Measurements from ENCODE around the gene LONP1.
"Not testable (repeated sequence)": the region's sequence is repeated elsewhere in the genome, so short reads cannot be mapped to it uniquely, and the experiment has no call there.

LONP1 gene, protein sequence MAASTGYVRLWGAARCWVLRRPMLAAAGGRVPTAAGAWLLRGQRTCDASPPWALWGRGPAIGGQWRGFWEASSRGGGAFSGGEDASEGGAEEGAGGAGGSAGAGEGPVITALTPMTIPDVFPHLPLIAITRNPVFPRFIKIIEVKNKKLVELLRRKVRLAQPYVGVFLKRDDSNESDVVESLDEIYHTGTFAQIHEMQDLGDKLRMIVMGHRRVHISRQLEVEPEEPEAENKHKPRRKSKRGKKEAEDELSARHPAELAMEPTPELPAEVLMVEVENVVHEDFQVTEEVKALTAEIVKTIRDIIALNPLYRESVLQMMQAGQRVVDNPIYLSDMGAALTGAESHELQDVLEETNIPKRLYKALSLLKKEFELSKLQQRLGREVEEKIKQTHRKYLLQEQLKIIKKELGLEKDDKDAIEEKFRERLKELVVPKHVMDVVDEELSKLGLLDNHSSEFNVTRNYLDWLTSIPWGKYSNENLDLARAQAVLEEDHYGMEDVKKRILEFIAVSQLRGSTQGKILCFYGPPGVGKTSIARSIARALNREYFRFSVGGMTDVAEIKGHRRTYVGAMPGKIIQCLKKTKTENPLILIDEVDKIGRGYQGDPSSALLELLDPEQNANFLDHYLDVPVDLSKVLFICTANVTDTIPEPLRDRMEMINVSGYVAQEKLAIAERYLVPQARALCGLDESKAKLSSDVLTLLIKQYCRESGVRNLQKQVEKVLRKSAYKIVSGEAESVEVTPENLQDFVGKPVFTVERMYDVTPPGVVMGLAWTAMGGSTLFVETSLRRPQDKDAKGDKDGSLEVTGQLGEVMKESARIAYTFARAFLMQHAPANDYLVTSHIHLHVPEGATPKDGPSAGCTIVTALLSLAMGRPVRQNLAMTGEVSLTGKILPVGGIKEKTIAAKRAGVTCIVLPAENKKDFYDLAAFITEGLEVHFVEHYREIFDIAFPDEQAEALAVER
- long read RNA-seq, donor 1, partial matches to known transcripts, result 0 of 4 reads
- long read RNA-seq, donor 1, other reads (novel, unspliced or antisense), result 0 of 4 reads
- long read RNA-seq, donor 2, transcript LONP1-201 (18 exons, 3,236 nt), result major isoform, 6 of 11 reads
- long read RNA-seq, donor 2, partial matches to known transcripts, result 5 of 11 reads
- long read RNA-seq, donor 2, other reads (novel, unspliced or antisense), result 0 of 11 reads
- long read RNA-seq, donor 3, result 0 reads
- long read RNA-seq, donor 4, partial matches to known transcripts, result 0 of 3 reads
- long read RNA-seq, donor 4, other reads (novel, unspliced or antisense), result 0 of 3 reads
- long read RNA-seq, donor 5, transcript LONP1-201 (18 exons, 3,236 nt), result major isoform, 5 of 5 reads
- long read RNA-seq, donor 5, partial matches to known transcripts, result 0 of 5 reads
- long read RNA-seq, donor 5, other reads (novel, unspliced or antisense), result 0 of 5 reads
- long read RNA-seq, donor 6, transcript LONP1-201 (18 exons, 3,236 nt), result major isoform, 5 of 17 reads
- long read RNA-seq, donor 6, partial matches to known transcripts, result 12 of 17 reads
- long read RNA-seq, donor 6, other reads (novel, unspliced or antisense), result 0 of 17 reads
- long read RNA-seq, donor 7, result 0 reads
- long read RNA-seq, donor 8, partial matches to known transcripts, result 0 of 2 reads
- long read RNA-seq, donor 8, other reads (novel, unspliced or antisense), result 0 of 2 reads

DNA sequence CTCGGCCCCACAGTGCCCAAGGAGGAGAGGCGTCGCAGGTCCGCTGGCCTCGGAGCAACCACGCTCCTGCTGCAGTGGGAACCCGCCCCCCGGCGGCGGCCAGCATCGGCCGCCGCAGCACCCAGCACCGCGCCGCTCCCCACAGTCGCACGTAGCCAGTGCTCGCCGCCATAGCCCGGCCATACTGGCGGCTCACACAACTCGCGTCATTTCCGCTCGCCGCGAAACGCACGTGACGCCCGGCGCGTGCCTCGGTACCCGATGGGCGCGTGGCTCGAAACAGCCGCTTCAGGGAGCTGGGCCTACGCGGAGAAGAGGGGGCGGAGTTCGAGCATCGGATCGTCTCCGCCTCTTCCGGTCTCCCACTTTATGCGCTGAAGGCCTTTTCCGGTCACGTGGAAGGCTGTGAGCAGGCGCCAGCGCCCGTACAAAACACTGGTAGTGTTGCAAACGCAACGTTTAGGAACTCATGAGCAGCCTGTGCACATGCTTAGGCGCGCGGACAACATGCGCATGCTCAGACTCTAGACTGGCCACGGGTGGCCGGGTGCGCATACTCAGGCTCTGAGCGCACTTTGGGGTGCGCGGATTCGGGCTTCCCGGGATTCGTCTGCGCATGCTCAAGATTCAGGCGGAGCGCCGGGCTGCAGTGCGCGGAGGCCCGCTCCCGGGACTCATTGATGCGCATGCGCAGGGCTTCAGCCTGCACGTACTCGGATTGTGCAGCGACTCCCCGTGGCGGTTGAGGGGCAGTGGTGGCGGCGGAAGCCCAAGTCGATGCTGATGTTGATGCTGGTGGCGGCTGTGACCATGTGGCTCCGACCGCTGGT, at the start of gene LONP1, which contains the start of gene CATSPERD:
LONP1 (minus strand) TSS at position 186 of the 830 bp plus-strand sequence; CDS start at position 172, 14 bp downstream.
CATSPERD (plus strand) TSS at position 677 of the 830 bp plus-strand sequence; CDS start at position 778, 101 bp downstream.
- peak; percentile 100 for DNase-seq

DNA sequence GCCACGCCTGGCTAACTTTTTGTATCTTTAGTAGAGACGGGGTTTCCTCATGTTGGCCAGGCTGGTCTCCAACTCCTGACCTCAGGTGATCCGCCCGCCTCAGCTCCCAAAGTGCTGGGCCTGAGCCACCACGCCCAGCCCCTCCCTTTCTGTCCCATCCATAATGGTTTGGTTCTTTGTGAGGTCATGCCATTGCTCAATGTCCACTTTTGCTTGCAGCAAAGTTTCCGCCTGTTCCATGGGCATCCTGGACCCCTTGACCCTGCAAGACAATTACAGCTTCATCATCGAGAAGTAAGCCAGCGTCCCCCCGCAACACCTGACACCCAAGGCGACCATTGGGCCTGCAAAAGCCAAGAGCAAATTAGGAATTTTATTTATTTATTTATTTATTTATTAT, 48.0 kb upstream of the LONP1 start:
- DNase-seq, result no peak

DNA sequence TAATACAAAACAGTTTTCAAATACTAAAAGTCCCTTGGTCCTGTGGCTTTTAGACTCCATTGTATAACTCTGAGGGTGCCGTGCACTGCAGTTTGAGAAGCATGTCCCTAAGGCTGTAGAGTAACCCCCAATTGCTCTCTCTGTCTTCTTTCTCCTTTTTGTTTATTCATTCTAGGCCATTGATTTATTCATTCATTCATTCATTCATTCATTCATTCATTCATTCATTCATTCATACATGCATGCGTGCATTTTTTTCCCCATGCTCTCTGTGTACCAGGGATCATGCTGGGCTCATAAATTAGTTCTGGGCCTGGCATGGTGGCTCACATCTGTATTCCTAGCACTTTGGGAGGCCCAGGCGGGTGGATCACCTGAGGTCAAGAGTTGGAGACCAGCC, 45.3 kb upstream of the LONP1 start:
- no peak for DNase-seq

DNA sequence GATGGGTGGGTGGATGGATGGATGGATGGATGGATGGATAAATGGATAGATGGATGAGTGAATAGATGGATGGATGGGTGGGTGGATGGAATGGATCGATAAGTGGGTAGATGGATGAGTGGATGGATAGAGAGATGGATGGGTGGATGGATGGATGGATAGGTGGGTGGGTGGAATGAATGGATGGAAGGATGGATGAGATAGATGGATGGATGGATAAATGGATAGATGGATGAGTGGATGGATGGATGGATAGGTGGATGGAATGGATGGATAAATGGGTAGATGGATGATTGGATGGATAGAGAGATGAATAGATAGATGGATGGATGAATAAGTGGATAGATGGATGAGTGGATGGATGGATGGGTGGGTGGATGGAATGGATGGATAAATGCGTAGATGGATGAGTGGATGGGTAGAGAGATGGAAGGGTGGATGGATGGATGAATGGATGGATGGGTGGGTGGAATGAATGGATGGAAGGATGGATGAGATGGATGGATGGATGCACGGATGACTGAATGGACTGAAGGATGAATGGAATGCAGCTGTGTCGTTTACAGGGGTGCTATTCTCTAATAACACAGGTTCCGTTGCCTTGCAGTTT, 42.8 kb upstream of the LONP1 start:
- no peak for DNase-seq

DNA sequence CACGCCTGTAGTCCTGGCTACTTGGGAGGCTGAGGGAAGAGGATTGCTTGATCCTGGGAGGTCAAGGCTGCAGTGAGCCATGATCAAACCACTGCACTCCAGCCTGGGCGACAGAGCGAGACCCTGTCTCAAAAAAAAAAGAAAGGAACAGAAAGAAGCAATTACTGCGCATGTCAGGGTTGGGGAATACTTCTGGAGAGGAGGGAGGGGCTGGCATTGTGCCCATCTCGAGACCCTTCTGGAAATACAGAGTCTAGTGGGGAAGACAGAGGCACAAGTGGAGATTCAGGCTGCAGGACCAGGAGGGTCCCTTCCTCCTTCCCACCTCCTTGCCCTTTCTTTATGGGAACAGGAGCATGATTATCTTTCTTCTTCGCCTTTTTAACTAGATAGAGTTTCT, 33.8 kb upstream of the LONP1 start:
- no peak for DNase-seq

DNA sequence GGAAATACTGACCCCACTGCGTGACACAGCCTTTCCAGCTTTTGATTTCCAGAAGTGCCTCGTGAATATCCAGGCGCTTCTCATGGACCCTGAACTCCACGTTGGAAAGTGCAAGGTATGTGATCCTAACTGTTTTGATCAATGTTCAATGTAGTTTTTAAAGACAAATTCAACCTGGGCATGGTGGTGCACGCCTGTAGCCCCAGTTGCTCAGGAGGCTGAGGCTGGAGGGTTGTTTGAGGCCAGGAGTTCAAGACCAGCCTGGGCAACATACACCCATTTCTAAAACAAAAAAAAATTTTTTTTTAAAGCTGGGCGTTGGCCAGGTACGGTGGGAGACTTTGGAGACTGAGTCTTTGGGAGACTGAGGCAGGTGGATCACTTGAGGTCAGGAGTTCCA, 31.8 kb upstream of the LONP1 start:
- DNase-seq, result no peak

DNA sequence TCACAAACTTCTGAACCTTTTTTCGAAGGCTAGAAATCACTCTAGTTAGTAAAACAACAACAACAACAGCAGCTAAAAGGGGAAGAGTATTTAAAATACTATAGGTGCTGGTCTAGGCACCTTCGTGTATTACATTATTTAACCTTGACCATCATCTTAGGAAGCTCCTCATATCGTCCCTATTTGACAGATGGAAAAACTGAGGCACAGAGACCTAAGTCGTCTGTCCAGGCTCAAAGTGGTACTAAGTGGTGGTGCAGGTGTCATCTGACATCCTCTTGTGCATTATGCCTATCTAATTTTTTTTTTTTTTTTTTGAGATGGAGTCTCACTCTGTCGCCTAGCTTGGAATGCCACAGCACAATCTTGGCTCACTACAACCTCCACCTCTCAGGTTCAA, 29.6 kb upstream of the LONP1 start:
- DNase-seq, result no peak

DNA sequence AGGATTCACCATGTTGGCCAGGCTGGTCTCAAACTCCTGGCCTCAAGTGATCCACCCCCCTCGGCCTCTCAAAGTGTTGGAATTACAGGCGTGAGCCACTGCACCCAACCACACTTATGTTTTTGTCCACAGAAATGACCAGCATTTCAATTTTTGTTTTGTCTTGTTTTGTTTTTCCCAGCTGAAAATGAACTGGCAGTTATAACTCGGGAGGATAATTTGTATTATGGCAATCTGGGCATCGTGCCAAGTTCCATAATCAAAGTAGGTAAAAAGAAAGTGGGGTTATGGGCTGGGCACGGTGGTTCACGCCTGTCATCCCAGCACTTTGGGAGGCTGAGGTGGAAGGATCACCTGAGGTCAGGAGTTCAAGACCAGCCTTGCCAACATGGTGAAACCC, 29.0 kb upstream of the LONP1 start:
- not testable (repeated sequence) for DNase-seq

DNA sequence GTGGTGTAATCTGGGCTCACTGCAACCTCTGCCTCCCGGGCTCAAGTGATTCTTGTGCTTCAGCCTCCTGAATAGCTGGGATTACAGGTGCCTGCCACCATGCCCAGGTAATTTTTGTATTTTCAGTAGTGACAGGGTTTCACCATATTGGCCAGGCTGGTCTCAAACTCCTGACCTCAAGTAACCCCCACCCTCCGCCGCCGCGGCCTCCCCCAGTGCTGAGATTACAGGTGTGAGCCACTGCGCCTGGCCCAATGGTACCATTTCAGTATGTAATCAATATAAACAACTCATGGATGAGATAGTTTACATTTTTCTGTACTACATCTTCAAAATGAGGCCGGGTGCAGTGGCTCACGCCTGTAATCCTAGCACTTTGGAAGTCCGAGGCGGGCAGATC, 25.1 kb upstream of the LONP1 start:
- DNase-seq, result not testable (repeated sequence)

DNA sequence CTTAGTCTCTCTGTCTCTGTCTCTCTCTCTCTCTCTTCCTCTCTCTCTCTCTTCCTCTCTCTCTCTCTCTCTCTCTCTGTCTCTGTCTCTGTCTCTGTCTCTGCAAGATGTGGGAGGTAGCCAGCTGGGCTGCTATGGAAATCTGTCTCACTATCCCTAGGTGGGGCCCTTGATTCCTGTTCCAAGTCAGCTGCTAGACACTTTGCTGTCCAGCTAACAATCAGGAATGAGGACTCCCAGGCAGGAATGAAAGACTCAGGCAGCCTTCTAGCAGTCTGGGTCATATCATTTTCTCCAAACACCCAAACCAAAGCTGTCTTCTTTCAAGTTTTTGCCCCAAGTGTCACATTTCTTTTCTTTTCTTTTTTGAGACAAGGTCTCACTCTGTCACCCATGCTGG, 23.7 kb upstream of the LONP1 start:
- no peak for DNase-seq

DNA sequence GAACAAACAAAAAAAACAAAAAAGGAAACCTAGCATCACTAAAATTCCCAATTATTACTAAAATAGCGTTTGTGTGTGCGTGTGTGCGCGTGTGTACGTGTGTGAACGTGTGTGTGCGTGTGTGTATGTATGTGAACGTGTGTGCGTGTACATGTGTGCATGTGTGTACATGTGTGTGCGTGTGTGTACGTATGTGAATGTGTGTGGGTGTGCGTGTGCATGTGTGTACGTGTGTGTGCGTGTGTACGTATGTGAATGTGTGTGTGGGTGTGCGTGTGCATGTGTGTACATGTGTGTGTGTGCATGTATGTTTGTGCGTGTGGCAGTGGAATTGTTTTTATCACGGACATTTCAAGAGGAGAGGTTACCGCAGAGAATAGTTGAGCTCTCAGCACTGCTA, 22.1 kb upstream of the LONP1 start:
- no peak for DNase-seq

DNA sequence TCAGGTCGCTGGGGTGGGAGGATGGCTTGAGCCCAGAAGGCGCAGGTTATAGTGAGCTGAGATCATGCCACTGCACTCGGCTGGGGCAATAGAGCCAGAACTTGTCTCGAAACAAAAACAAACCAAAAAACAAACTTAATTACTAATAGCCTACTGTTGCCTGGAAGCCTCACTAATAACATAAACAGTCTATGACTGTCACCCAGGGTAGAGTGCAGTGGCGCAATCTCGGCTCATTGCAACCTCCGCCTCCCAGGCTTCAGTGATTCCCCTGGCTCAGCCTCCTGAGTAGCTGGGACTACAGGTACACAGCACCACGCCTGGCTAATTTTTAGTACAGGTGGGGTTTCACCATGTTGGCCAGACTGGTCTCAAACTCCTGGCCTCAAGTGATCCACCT, 18.5 kb upstream of the LONP1 start:
- DNase-seq, result no peak

DNA sequence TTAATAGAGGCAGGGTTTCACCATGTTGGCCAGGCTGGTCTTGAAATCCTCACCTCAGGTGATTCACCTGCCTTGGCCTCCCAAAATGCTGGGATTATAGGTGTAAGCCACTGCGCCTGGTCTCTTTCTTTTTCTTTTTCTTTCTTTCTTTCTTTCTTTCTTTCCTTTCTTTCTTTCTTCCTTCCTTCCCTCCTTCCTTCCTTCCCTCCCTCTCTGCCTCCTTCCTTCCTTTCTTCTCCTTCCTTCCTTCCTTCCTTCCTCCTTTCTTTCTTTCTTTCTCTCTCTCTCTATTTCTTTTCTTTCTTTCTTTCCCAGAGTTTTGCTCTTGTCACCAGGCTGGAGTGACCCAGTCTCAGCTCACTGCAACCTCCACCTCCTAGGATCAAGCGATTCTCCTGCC, 13.2 kb upstream of the LONP1 start:
- DNase-seq, result not testable (repeated sequence)

DNA sequence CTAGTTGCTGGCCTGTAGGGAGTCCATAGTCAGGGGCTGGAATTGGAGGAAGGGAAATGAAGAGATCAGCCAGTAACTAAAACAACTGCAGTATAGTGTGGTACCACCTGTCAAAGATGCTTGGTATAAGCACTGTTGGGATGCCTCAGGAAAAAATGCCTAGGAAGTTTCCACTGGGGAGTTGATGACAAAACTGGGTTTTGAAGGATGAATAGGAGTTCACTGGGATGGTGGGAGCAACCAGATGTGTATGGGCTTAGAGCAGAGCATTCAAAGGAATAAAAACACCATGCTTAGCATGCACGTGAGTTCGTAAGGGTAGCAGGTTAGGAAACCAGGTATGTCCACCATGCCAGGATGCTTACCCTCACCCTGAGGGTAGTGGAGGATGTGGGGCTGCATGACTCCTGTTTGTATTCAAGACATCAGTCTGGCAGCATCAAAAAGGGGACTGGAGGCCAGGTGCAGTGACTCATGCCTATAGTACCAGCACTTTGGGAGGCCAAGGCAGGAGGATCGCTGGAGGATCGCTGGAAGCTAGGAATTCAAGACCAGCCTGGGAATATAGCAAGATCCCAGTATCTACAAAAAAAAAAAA, 7.6 kb upstream of the LONP1 start:
- DNase-seq, result no peak

DNA sequence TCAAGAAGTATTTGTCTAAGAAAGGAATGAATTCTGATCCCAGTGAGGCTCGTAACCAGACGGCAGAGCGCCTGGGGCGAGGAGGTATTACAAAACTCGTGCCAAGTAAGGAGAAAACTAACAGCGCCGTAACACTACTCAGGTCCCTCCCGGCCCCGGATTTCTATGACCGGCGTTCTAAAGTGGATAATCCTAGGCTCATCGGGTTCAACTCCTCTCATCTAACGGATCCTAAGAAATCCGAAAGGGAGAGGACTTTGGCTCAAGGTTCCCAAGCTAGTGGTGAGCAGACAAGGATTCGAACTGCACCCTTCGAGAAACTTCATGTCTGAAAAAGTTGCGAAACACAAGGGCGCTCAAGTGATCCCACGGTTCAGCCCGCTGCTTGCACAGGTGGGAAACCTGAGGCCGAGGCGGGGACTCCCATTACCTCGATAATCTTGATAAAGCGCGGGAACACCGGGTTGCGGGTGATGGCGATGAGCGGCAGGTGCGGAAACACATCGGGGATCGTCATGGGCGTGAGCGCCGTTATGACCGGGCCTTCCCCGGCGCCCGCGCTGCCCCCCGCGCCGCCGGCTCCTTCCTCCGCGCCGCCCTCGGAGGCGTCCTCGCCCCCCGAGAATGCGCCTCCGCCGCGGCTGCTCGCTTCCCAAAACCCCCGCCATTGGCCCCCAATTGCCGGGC, 529 bp downstream of the LONP1 start:
- DNase-seq, result peak; percentile 33

DNA sequence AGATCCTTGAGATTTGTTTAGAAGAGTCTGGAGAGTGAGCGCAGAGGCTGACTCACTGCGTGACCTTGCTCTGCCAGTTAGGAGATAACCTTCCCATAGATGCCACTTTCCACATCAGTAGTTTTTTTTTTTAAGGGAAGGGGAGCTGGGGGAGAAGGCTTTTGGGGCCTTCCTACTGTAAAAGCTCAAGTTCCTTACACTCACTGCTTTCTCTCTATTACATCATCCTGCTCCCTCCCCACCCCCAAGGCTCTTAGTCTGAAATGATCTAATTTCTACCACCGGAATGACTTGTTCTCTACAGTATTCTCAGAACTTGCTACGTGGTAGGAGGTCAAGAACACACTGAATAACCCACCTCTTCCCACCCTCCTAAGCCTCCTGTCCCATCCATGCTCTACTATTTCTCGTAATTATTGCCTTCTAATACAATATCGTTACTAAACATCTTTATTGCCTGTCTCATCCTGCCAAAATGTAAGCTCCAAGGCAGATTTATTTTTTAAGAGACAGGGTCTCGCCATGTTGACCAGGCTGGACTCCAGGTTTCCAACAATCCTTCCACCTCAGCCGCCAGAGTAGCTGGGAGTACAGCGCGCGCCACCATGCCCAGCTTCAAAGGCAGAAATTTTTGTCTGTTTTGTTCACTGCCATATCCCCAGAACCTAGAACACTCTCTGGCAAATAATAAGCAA, 1.2 kb downstream of the LONP1 start:
- DNase-seq, result no peak

DNA sequence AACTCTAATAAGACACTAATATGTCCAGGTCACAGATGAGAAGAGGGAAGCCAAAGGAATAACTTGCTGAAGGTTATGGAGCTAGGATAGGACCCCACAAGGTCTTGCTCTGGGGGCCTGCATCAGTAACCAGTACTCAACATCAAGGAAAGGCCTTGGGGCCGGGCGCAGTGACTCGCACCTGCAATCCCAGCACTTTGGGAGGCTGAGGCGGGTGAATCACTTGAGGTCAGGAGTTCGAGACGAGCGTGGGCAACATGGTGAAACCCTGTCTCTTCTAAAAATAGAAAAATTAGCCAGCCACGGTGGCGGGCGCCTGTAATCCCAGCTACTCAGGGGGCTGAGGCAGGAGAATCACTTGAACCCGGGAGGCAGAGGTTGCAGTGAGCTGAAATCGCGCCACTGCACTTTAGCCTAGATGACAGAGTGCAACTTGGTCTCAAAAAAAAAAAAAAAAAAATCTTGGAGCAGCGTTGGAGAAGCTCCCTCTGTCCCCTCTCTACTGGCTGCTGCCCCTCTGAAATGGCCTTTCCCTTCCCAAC, 1.8 kb downstream of the LONP1 start:
- no peak for DNase-seq

Measured in right kidney (tissue), 9 donors.